Lower leg skin (tissue), 4 donors: ENCODE results near the gene FAM53A. TPM values are rescaled to one million over a fixed set of nuclear protein-coding genes. Genes with fewer than 3 reads are reported as not detected.

Source experiments
- DNase-seq, 2 donors: peaks; one replicate each; pipeline ENCODE4 v3.0.0-alpha.2; 2019; ENCODE audit warnings: low spot score in 2 of 2
- H3K4me3 ChIP-seq: fragments of 200-600 bp; sonication (generic); 2 replicates; pipeline ENCODE4 v1.5.1; 2017; ENCODE audit warnings: mild to moderate bottlenecking, low read depth; ENCODE audit not compliant: poor library complexity, severe bottlenecking
- CTCF ChIP-seq, 3 donors: fragments of 450-650 bp; IDR thresholded peaks; one replicate each; pipeline ENCODE4 v1.5.1; 2016; ENCODE audit warnings: antibody characterized with exemption in 3 of 3, mild to moderate bottlenecking in 3 of 3, moderate library complexity in 2 of 3
- POLR2A ChIP-seq, 2 donors: fragments of 450-650 bp; IDR thresholded peaks; one replicate each; pipeline ENCODE4 v1.6.1; 2016 to 2017; ENCODE audit warnings: antibody characterized with exemption in 2 of 2, mild to moderate bottlenecking in 1 of 2, moderate library complexity in 1 of 2
- WGBS, 2 donors: methylation state at CpG; one replicate each; pipeline ENCODE4 v1.1.5; 2018; 5-methylcytosine and 5-hydroxymethylcytosine counted together
- intact Hi-C: fragments of 100-400 bp; cut with DNase I; formaldehyde crosslinking; loops from one replicate; pipeline ENCODE4 v1.15.0; 2023; ENCODE audit warnings: low total_unique reads
- total RNA-seq, 4 donors: library from RNA; depleted of rRNA; stranded (reverse); fragments of >200 nt; gene quantifications; one replicate each; pipeline ENCODE4 v1.1.0, GENCODE V29; 2016

The FAM53A gene
- total RNA-seq, 4 donors from 2014 or later: 1.2 to 7.5 (median 3.7) TPM

DNA sequence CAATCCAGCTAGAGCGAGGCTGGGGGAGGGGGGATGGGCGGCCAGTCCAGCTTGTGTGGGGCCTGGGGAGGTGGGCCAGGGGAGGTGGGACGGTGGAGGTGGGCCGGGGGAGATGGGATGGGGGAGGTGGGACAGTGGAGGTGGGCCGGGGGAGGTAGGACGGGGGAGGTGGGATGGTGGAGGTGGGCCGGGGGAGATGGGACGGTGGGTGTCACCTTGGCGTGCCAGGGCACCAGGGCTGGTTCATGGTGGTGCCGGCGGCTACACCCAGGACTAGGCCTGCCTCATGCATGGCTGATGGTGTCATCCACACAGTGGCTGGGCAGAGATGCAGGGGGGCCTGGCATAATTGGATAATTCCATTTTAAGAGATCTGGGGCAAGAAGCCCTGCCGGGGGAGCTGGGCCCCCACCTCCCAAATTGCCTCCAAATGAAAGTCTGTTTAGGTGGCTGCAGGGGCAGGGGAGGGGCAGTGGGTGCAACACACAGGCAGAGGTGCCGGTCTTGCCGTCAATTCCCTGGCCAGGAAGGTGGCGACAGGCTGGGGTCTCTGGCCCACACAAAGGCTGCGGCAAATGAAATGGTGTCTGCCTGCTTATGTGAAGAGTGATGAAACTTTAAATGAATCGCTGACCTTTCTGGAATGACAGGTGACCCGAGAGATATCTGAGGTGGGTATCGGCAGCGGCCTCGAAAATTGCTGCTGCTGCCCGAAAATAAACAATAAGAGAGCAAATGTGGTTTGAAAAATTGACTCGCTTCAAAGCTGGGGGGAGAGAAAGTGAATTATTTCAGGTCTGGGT, 82.1 kb downstream of the FAM53A start:
- no peak for TF ChIP-seq CTCF (IDR thresholded peaks at IDR 0.05)
- no peak for TF ChIP-seq POLR2A (IDR thresholded peaks at IDR 0.05)
- no peak overlapping the region for H3K4me3 ChIP-seq
- no peak for DNase-seq
- intact Hi-C loops: loop anchor here (10.0 kb wide), 1 partner anchor 247 kb away; no protein-coding TSS in a partner anchor
- WGBS, 2 donors: 91 to 93% methylated on average over 19 of the region's 23 CpGs

DNA sequence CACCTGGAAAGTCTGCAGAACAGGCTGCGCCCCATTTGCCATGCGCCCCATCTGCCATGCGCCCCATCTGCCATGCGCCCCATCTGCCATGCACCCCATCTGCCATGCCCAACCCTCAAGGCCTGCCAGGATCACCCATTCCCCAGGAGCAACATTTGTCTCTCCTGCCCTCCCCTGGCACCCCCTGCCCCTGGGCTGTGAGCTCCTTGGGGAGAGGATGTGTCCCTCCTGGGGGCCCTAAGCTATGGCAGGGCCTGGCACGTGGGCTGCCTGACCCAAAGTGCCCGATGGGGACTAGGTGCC, 82.6 kb downstream of the FAM53A start:
- H3K4me3 ChIP-seq: no peak overlapping the region
- 87 to 100% methylated on average over 4 to 6 of the region's 6 CpGs for WGBS, 2 donors
- no peak for DNase-seq
- intact Hi-C loops: loop anchor here (10.0 kb wide), 1 partner anchor 247 kb away; no protein-coding TSS in a partner anchor
- TF ChIP-seq POLR2A (IDR thresholded peaks at IDR 0.05) (no peak), CTCF (IDR thresholded peaks at IDR 0.05) (no peak)

GRCh38 chr4:1600811-1601532, 83.1 kb downstream of the FAM53A start:
- H3K4me3 ChIP-seq: no peak overlapping the region
- TF ChIP-seq POLR2A (IDR thresholded peaks at IDR 0.05) (no peak), CTCF (IDR thresholded peaks at IDR 0.05) (no peak)
- no peak for DNase-seq
- intact Hi-C loops: loop anchor here (10.0 kb wide), 1 partner anchor 246 kb away; no protein-coding TSS in a partner anchor
- WGBS, 2 donors: 79 to 82% methylated on average over 18 to 24 of the region's 27 CpGs

- no peak for DNase-seq
- 77 to 79% methylated on average over 14 to 15 of the region's 15 CpGs for WGBS, 2 donors
- TF ChIP-seq CTCF (IDR thresholded peaks at IDR 0.05): no peak
- no peak for TF ChIP-seq POLR2A (IDR thresholded peaks at IDR 0.05)
- H3K4me3 ChIP-seq: no peak overlapping the region
- intact Hi-C loops: loop anchor here (10.0 kb wide), 1 partner anchor 245 kb away; no protein-coding TSS in a partner anchor
Measured at GRCh38 chr4:1600211-1600780, 83.8 kb downstream of the FAM53A start.

DNA sequence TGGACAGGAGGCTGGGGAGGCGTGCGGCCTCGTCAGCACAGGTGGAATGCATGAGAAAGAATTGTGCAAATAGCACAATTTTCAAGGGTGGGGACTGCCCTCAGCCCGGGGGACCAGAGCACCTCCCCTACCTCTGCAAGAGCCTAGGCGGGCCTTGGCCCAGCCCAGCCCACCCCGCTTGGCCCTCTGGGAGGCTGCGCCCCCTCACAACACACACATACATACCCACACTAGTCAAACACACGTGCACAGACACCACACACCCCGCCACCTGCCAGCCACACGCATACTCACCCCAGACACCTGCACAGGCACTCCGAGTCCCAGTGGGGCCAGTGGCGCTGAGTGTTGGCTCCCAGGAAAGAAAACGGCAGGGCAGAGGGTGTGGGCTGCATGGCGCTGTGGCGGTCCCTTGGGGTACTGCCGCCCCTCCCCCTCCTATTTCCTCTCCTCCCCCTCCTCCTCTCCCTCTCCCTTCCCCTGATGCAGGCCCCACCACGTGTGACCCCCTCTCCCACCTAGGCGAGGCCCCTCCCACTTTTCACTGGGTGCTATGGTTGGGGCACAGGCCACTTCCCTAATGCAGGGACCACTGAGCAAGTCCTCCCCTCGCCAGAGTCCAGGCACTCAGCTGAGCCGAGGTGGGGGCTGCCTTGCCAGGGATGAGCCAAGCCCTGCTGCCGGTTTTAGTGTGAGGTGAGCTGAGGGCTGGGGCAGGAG, 84.5 kb downstream of the FAM53A start:
- no peak for TF ChIP-seq CTCF (IDR thresholded peaks at IDR 0.05)
- TF ChIP-seq POLR2A (IDR thresholded peaks at IDR 0.05): no peak
- intact Hi-C loops: loop anchor here (10.0 kb wide), 1 partner anchor 245 kb away; no protein-coding TSS in a partner anchor
- H3K4me3 ChIP-seq: no peak overlapping the region
- WGBS, 2 donors: 57 to 65% methylated on average over 19 to 21 of the region's 21 CpGs
- DNase-seq: no peak
